Uterus (tissue), 4 donors: Measurements from ENCODE around the gene FSTL5. TPM values are rescaled to one million over a fixed set of nuclear protein-coding genes. Genes with fewer than 3 reads are reported as not detected.

Experiments used
- DNase-seq, 2 donors: peaks; one replicate each; pipeline ENCODE4 v3.0.0-alpha.2; 2019 to 2020
- H3K27ac ChIP-seq, 2 donors: fragments of 200-600 bp; sonication (generic); 1 replicate in 1 of 2; 2 replicates in 1 of 2; pipeline ENCODE4 v1.5.1; 2016 to 2018
- H3K27me3 ChIP-seq, 2 donors: fragments of 200-600 bp; sonication (generic); one replicate each; pipeline ENCODE4 v1.5.1; 2018 to 2019; ENCODE audit warnings: control low read depth in 1 of 2
- H3K36me3 ChIP-seq, 2 donors: fragments of 200-600 bp; sonication (generic); one replicate each; pipeline ENCODE4 v1.5.1; 2019; ENCODE audit warnings: control low read depth in 1 of 2
- H3K4me1 ChIP-seq, 2 donors: fragments of 200-600 bp; sonication (generic); one replicate each; pipeline ENCODE4 v1.5.1; 2018 to 2019; ENCODE audit warnings: control low read depth in 1 of 2
- H3K4me3 ChIP-seq, 2 donors: fragments of 200-600 bp; sonication (generic); 1 replicate in 1 of 2; 2 replicates in 1 of 2; pipeline ENCODE4 v1.5.1; 2018 to 2019; ENCODE audit warnings: mild to moderate bottlenecking in 1 of 2
- H3K9me3 ChIP-seq, 2 donors: fragments of 200-600 bp; sonication (generic); one replicate each; pipeline ENCODE4 v1.5.1; 2019; ENCODE audit warnings: control low read depth in 1 of 2
- POLR2A ChIP-seq, 2 donors: fragments of 450-650 bp; IDR thresholded peaks; one replicate each; pipeline ENCODE4 v1.6.1; 2016; ENCODE audit warnings: antibody characterized with exemption in 2 of 2, mild to moderate bottlenecking in 1 of 2, moderate library complexity in 1 of 2
- intact Hi-C: fragments of 100-400 bp; cut with DNase I; formaldehyde crosslinking; loops from one replicate; pipeline ENCODE4 v1.15.1; 2023; ENCODE audit warnings: low total_unique reads
- total RNA-seq, 4 donors: library from RNA; depleted of rRNA in 3 of 4; stranded (reverse); fragments of >200 nt in 3 of 4; gene quantifications; one replicate each; pipeline versions ENCODE4 v1.1.0 to v1.2.4, GENCODE V29; 2014 to 2023
- TF ChIP-seq, protein P1 (sequence below), 4 experiments: fragments of 200-600 bp in 2 of 4; fragments of 450-650 bp in 2 of 4; sonication (generic) in 2 of 4; IDR thresholded peaks; one replicate each; pipeline ENCODE4 v1.5.1; 2016 to 2019; ENCODE audit warnings: antibody characterized with exemption in 4 of 4, mild to moderate bottlenecking in 2 of 4, moderate library complexity in 1 of 4
- donor health status: DM: yes; HTN: yes; CAD: no.

The FSTL5 gene
- total RNA-seq, 4 donors from 2014 or later: 2.4 TPM; not detected in 3

DNA sequence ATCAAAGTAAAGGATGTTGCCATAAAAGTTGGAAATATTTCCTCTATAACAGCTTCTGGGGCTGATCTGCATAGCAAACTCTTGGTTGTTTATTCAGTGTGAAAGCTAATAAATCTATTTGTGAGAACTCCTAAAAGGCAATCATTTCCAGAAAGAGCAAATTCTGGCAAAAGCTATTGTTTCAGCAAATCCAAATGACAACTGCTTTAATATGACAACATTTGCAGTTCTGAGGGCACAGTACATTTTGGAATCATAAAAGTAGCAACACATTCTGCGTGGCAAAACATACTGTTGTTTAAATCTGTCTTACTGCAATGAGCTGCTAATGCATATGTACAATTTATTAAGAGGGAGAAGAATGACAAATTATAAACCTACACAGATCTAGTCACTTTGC lies 818.1 kb downstream of the FSTL5 start:
- DNase-seq: no peak
- no peaks in the 10 kb centered on the region for H3K9me3 ChIP-seq
- TF ChIP-seq POLR2A (IDR thresholded peaks at IDR 0.05): no peak
- TF ChIP-seq, protein P1, sequence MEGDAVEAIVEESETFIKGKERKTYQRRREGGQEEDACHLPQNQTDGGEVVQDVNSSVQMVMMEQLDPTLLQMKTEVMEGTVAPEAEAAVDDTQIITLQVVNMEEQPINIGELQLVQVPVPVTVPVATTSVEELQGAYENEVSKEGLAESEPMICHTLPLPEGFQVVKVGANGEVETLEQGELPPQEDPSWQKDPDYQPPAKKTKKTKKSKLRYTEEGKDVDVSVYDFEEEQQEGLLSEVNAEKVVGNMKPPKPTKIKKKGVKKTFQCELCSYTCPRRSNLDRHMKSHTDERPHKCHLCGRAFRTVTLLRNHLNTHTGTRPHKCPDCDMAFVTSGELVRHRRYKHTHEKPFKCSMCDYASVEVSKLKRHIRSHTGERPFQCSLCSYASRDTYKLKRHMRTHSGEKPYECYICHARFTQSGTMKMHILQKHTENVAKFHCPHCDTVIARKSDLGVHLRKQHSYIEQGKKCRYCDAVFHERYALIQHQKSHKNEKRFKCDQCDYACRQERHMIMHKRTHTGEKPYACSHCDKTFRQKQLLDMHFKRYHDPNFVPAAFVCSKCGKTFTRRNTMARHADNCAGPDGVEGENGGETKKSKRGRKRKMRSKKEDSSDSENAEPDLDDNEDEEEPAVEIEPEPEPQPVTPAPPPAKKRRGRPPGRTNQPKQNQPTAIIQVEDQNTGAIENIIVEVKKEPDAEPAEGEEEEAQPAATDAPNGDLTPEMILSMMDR (IDR thresholded peaks at IDR 0.05): no peak
- H3K4me3 ChIP-seq: no peak overlapping the region
- H3K4me1 ChIP-seq: no peaks in the 10 kb centered on the region
- H3K36me3 ChIP-seq: no peaks in the 10 kb centered on the region
- H3K27ac ChIP-seq: no peak overlapping the region
- H3K27me3 ChIP-seq: no peaks in the 10 kb centered on the region
- intact Hi-C loops: no loop called here

DNA sequence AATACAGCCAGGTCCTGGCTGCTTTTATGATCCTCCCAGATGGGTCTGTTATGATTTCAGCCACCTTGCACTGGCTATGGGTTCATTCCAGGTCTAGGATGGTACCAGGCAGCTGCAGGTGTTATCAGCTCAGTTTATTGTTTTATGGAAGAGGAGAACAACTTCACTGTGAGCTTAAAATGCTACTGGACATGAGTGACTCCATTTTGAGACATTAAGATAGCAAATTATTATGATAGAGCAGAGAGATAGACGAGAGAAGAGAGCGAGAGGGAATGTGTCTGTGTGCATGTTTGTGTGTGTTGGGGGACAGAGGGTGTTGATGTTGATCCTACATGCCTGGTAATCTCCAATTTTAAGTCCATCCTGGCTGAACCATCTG lies 820.2 kb downstream of the FSTL5 start:
- no peak for DNase-seq
- TF ChIP-seq, protein P1 (IDR thresholded peaks at IDR 0.05): no peak
- no peak for TF ChIP-seq POLR2A (IDR thresholded peaks at IDR 0.05)
- intact Hi-C loops: no loop called here
- no peaks in the 10 kb centered on the region for H3K4me1 ChIP-seq
- no peaks in the 10 kb centered on the region for H3K27me3 ChIP-seq
- no peaks in the 10 kb centered on the region for H3K9me3 ChIP-seq
- H3K36me3 ChIP-seq: no peaks in the 10 kb centered on the region
- no peak overlapping the region for H3K4me3 ChIP-seq
- H3K27ac ChIP-seq: no peak overlapping the region

DNA sequence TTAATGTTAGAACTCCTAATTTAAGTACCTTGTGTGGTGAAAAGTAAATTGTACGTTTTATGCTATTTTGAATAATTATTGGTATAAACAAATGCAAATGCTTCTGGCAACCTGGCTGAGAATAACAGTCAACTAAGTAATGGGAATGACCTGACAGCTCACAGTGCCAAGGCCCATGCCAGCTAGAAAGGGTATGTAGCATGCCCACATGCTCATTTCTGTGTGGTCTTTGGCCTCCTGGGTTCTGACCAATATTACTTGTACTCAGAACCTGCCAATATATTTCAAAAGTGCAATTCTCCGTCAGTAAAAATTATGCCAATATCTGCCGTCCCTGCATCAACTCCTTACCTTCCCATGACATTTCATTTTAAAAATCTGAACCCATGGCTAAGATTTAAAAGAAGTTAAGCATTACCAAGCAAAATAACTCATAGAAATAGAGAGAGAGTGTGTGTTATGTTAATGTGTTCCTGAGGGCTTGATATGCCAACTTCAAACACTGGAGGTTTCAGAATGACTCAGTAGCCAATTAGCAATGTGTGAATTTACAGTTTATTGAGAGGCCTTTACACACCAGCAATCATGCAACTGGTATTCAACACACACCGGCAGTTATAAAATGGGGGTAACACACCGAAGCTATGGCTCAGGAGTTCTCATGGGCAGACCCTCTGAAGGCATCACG lies 820.8 kb downstream of the FSTL5 start:
- no peak for DNase-seq
- intact Hi-C loops: no loop called here
- no peak overlapping the region for H3K27ac ChIP-seq
- no peaks in the 10 kb centered on the region for H3K27me3 ChIP-seq
- no peak for TF ChIP-seq POLR2A (IDR thresholded peaks at IDR 0.05)
- TF ChIP-seq, protein P1 (IDR thresholded peaks at IDR 0.05): no peak
- H3K9me3 ChIP-seq: no peaks in the 10 kb centered on the region
- H3K4me1 ChIP-seq: no peaks in the 10 kb centered on the region
- H3K36me3 ChIP-seq: no peaks in the 10 kb centered on the region
- no peak overlapping the region for H3K4me3 ChIP-seq

DNA sequence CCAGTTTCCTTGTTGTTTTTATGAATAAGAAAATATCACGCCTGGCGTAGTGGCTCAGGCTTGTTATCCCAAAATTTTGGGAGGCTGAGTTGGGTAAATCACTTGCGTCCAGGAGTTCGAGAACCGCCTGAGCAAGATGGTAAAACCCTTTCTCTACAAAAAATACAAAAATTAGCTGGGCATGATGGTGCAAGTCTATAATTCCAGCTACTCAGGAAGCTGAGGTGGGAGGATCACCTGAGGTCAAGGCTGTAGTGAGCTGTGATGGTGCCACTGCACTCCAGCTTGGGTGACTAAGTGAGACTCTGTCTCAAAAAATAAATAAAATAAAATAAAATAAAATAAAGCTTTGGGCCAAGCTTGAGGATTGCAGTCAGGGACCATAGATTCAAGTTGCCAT lies 827.2 kb downstream of the FSTL5 start:
- intact Hi-C loops: no loop called here
- no peaks in the 10 kb centered on the region for H3K27me3 ChIP-seq
- H3K36me3 ChIP-seq: no peaks in the 10 kb centered on the region
- H3K4me3 ChIP-seq: no peak overlapping the region
- TF ChIP-seq, protein P1 (IDR thresholded peaks at IDR 0.05): no peak
- TF ChIP-seq POLR2A (IDR thresholded peaks at IDR 0.05): no peak
- no peak overlapping the region for H3K27ac ChIP-seq
- H3K4me1 ChIP-seq: no peaks in the 10 kb centered on the region
- no peaks in the 10 kb centered on the region for H3K9me3 ChIP-seq
- no peak for DNase-seq

DNA sequence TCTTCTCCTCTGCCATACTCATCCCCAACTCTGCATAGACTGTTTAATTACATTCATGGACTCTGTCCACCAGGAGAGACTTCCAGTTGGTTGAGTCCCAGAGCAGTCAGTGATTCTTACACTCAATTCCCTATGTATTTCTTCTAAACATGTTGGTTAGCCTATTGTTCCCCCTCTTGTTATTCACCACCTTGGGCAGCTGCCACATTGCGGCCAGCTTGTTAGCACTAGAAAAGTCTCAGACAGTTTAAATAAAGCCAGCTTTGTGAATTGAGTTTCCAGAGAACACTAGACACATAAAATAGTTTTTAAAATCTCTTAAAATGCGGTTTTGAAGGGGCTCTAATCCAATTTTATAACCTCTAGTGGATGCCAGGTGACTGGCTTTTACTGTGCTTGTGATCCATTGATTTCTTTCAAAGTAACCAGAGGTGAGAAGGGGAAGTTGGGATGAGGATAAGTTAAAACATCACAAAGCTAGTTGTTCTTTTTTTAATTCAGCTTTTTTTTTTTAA lies 827.7 kb downstream of the FSTL5 start:
- intact Hi-C loops: no loop called here
- Histone ChIP-seq H3K27ac (no peak overlapping the region), H3K4me3 (no peak overlapping the region), H3K36me3 (no peaks in the 10 kb centered on the region), H3K4me1 (no peaks in the 10 kb centered on the region), H3K27me3 (no peaks in the 10 kb centered on the region), H3K9me3 (no peaks in the 10 kb centered on the region)
- no peak for DNase-seq
- no peak for TF ChIP-seq POLR2A (IDR thresholded peaks at IDR 0.05)
- TF ChIP-seq, protein P1 (IDR thresholded peaks at IDR 0.05): no peak
